ENCODE data around the gene CACNA1E. TPM values are rescaled to one million over a fixed set of nuclear protein-coding genes. Genes with fewer than 3 reads are reported as not detected.

The CACNA1E gene
- total and polyA plus RNA-seq, 2 donors (not counting 1 experiment from before 2014, with no cell fraction given) = 0.37 to 0.40 TPM

DNA sequence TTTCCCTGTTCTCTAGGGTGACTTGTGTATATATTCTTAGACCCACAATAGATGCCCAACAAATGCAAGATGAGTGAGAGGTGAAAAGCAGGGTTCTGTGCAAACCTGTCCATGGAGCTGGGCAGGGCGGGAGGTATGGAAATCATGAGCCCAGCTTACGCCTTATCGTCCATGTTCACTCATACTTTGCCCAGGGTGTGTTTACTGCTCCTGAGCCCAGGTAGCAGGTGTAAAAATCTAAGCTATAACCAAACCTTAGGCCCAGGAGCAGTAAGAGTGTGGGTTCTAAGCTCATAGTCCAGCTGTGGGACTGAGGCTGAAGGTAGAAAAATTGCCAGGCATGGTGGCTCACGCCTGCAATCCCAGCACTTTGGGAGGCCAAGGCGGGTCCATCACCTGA is 48.1 kb downstream of the CACNA1E start:
- no peaks in the 10 kb centered on the region for H3K4me1 Mint-ChIP-seq
- H3K79me2 ChIP-seq (ENCODE audit: control insufficient read depth, insufficient read depth, low read length) = no peaks in the 10 kb centered on the region
- no peaks in the 10 kb centered on the region for H3K36me3 ChIP-seq (replicated peaks in 1 of 2; ENCODE audit: control extremely low read depth in 1 of 2, control insufficient read depth in 1 of 2, extremely low read depth in 1 of 2, insufficient read depth in 2 of 2, low read length in 1 of 2)
- H2AFZ ChIP-seq (ENCODE audit: insufficient read depth, low read depth, low read length, poor library complexity, severe bottlenecking) = no peak overlapping the region
- H3K27ac Mint-ChIP-seq = no peak overlapping the region
- ChIA-PET POLR2A (no interaction called here), CTCF (no interaction called here)
- H3K9me3 ChIP-seq (ENCODE audit: control extremely low read depth in 1 of 3, control insufficient read depth in 2 of 3, insufficient read depth in 1 of 3, low read length in 2 of 3) = peaks cover 0 to 12% (median 4%) of the 10 kb centered on the region in 3 donors
- DNase-seq (no peak), ATAC-seq (ENCODE audit: low read depth) (no peak)
- WGBS (ENCODE audit: insufficient coverage) = 94% methylated on average over 5 of the region's 5 CpGs
- no peaks in the 10 kb centered on the region for H3K4me1 ChIP-seq (ENCODE audit: control insufficient read depth in 2 of 2, insufficient read depth in 2 of 2, low read length in 2 of 2)
- peaks cover 9% of the 10 kb centered on the region for H3K9me3 Mint-ChIP-seq (ENCODE audit: insufficient read depth)
- H3K27me3 Mint-ChIP-seq = peaks cover 12% of the 10 kb centered on the region
- no peak overlapping the region for H3K27ac ChIP-seq (ENCODE audit: low read length in 2 of 2)
- no peak overlapping the region for H3K4me3 ChIP-seq (ENCODE audit: control extremely low read depth in 1 of 5, extremely low read depth in 1 of 5, insufficient read depth in 1 of 5, low read depth in 2 of 5, low read length in 4 of 5)
- H3K9ac ChIP-seq (ENCODE audit: low read length) = no peak overlapping the region
- H3K4me3 Mint-ChIP-seq = no peak overlapping the region
- no peaks in the 10 kb centered on the region for H4K20me1 ChIP-seq (ENCODE audit: control insufficient read depth, insufficient read depth, low read length, poor library complexity, severe bottlenecking)
- no peaks in the 10 kb centered on the region for H3K27me3 ChIP-seq (replicated peaks in 1 of 4; ENCODE audit: control extremely low read depth in 1 of 4, control insufficient read depth in 3 of 4, insufficient read depth in 4 of 4, low read length in 3 of 4)
- TF ChIP-seq EZH2 (IDR thresholded peaks at IDR 0.05; ENCODE audit: borderline replicate concordance, insufficient read depth, low read depth, low read length, poor library complexity, severe bottlenecking) = no peak
- TF ChIP-seq, protein P1, sequence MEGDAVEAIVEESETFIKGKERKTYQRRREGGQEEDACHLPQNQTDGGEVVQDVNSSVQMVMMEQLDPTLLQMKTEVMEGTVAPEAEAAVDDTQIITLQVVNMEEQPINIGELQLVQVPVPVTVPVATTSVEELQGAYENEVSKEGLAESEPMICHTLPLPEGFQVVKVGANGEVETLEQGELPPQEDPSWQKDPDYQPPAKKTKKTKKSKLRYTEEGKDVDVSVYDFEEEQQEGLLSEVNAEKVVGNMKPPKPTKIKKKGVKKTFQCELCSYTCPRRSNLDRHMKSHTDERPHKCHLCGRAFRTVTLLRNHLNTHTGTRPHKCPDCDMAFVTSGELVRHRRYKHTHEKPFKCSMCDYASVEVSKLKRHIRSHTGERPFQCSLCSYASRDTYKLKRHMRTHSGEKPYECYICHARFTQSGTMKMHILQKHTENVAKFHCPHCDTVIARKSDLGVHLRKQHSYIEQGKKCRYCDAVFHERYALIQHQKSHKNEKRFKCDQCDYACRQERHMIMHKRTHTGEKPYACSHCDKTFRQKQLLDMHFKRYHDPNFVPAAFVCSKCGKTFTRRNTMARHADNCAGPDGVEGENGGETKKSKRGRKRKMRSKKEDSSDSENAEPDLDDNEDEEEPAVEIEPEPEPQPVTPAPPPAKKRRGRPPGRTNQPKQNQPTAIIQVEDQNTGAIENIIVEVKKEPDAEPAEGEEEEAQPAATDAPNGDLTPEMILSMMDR (IDR thresholded peaks at IDR 0.05) = no peak
- H3K4me2 ChIP-seq (replicated peaks; ENCODE audit: low read depth, low read length, poor library complexity, severe bottlenecking) = no peak overlapping the region
- intact Hi-C loops (cut with micrococcal nuclease) = no loop called here

DNA sequence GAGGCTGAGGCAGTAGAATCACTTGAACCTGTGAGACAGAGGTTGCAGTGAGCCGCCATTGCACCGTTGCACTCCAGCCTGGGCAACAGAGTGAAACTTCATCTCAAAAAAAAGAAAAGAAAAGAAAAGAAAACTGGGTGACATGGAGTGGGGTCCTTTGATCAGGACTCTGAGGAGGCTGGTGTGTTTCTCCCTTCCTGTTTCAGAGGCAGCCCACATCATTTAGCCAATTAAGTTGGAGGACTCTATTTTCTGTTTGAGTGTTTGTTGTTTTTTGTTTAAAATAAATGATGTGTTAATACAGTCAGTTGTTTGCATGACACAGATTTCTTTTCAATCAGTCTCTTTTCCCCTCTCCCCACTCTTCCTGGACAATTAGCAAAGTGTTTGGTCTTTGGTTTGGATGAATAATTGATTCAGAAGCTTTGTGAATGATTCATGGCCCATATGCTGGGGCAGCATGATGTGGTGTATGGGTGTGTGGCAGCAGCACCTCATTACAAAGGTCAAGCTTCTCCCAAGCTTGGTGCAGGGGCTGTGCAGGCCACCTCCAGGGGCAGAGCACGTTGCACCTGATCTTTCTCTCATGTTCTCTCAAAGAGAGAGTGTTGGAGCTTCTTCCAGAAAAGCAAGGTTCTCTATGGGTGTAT is 48.8 kb downstream of the CACNA1E start:
- CTCF ChIA-PET = no interaction called here
- Histone ChIP-seq H3K27ac (ENCODE audit: low read length in 2 of 2) (no peak overlapping the region), H3K9me3 (ENCODE audit: control extremely low read depth in 1 of 3, control insufficient read depth in 2 of 3, insufficient read depth in 1 of 3, low read length in 2 of 3) (peaks cover 0 to 12% (median 4%) of the 10 kb centered on the region in 3 donors), H2AFZ (ENCODE audit: insufficient read depth, low read depth, low read length, poor library complexity, severe bottlenecking) (no peak overlapping the region), H3K36me3 (replicated peaks in 1 of 2; ENCODE audit: control extremely low read depth in 1 of 2, control insufficient read depth in 1 of 2, extremely low read depth in 1 of 2, insufficient read depth in 2 of 2, low read length in 1 of 2) (no peaks in the 10 kb centered on the region), H3K4me3 (ENCODE audit: control extremely low read depth in 1 of 5, extremely low read depth in 1 of 5, insufficient read depth in 1 of 5, low read depth in 2 of 5, low read length in 4 of 5) (no peak overlapping the region), H3K4me2 (replicated peaks; ENCODE audit: low read depth, low read length, poor library complexity, severe bottlenecking) (no peak overlapping the region), H3K9ac (ENCODE audit: low read length) (no peak overlapping the region), H3K4me1 (ENCODE audit: control insufficient read depth in 2 of 2, insufficient read depth in 2 of 2, low read length in 2 of 2) (no peaks in the 10 kb centered on the region), H3K27me3 (replicated peaks in 1 of 4; ENCODE audit: control extremely low read depth in 1 of 4, control insufficient read depth in 3 of 4, insufficient read depth in 4 of 4, low read length in 3 of 4) (no peaks in the 10 kb centered on the region), H3K79me2 (ENCODE audit: control insufficient read depth, insufficient read depth, low read length) (no peaks in the 10 kb centered on the region), H4K20me1 (ENCODE audit: control insufficient read depth, insufficient read depth, low read length, poor library complexity, severe bottlenecking) (no peaks in the 10 kb centered on the region)
- ATAC-seq (ENCODE audit: low read depth) (no peak), DNase-seq (no peak)
- POLR2A ChIA-PET = no interaction called here
- Mint-ChIP-seq H3K4me3 (no peak overlapping the region), H3K27me3 (peaks cover 16% of the 10 kb centered on the region), H3K27ac (no peak overlapping the region), H3K4me1 (no peaks in the 10 kb centered on the region), H3K9me3 (ENCODE audit: insufficient read depth) (peaks cover 9% of the 10 kb centered on the region)
- no peak for TF ChIP-seq EZH2 (IDR thresholded peaks at IDR 0.05; ENCODE audit: borderline replicate concordance, insufficient read depth, low read depth, low read length, poor library complexity, severe bottlenecking)
- TF ChIP-seq, protein P1 (IDR thresholded peaks at IDR 0.05) = no peak
- no CpG with 5 or more reads among the region's 3 CpGs for WGBS (ENCODE audit: insufficient coverage)
- intact Hi-C loops (cut with micrococcal nuclease) = no loop called here
